Measurements from ENCODE around the gene FKBP2. TPM values are rescaled to one million over a fixed set of nuclear protein-coding genes. Genes with fewer than 3 reads are reported as not detected.

Gene FKBP2
- total and polyA plus RNA-seq, 2 of the 13 experiments (the other 11 are each of a cell fraction or from before 2014, with no cell fraction given), result 30.1 to 53.3 TPM

DNA sequence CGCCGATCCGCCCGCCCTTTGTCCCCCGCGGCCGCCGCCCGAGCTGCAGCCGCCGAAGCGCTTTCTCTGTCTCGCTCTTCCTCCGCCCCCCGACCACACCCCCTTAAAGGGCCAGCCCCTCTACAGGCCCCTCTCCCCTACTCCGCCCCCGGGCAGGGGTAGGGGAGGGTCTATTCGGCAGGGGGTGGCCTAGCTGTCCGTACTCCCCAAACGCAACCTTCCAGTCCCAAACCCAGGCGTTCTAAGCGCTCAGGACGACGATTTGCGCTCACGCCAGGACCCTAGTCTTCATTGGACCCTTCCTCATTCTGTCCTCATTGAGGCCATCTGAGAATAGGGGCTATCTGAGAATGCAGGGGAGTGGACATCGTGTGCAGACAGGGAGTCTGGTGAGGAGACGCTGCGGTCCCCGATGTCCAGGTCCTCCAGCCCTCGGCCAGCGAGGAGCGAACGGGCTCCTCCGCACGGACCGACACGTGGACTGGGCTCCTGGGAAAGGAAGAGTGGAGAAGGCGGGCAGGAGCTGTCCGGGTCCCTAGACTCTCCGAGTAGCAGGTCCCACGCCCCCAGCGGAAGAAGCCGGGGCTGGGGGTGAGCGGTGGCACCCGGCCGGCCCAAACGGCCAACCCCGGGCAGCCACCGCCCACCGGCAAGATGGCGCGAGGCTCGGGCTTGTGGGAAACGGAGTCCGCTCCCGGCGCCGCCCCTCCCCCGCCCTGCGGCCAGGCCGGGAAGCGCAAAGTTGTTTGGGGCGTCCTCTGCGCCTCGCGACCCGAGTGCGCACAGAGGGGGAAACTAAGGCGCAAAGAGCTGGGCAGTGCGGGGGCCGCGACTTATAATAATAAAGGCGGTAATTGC is 6.2 kb downstream of the FKBP2 start, which contains the start of gene PPP1R14B (continued):
- TF ChIP-seq, protein P1, sequence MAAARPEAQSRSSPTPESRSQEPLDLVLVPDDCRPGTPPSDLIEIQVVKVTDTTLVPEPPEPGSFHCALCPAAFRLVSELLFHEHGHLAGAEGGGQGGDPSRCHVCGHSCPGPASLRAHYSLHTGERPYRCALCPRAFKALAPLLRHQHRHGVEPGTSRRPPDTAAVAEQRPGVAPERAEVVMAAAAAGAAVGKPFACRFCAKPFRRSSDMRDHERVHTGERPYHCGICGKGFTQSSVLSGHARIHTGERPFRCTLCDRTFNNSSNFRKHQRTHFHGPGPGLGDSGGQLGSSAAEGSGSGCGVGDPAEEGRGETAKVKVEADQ (CRISPR knock-in tag; IDR thresholded peaks at IDR 0.05; ENCODE audit: borderline replicate concordance), result no peak
- peak; percentile 40; the same call in 1 of the 2 replicates for TF ChIP-seq NR2C2 (CRISPR knock-in tag; IDR thresholded peaks at IDR 0.05; ENCODE audit: borderline replicate concordance)
- TF ChIP-seq RAD51 (IDR thresholded peaks at IDR 0.05; ENCODE audit: borderline replicate concordance), result no peak
- no peak for TF ChIP-seq DPF2 (CRISPR knock-in tag; IDR thresholded peaks at IDR 0.05; ENCODE audit: borderline replicate concordance, low read depth)
- TF ChIP-seq, protein P2, sequence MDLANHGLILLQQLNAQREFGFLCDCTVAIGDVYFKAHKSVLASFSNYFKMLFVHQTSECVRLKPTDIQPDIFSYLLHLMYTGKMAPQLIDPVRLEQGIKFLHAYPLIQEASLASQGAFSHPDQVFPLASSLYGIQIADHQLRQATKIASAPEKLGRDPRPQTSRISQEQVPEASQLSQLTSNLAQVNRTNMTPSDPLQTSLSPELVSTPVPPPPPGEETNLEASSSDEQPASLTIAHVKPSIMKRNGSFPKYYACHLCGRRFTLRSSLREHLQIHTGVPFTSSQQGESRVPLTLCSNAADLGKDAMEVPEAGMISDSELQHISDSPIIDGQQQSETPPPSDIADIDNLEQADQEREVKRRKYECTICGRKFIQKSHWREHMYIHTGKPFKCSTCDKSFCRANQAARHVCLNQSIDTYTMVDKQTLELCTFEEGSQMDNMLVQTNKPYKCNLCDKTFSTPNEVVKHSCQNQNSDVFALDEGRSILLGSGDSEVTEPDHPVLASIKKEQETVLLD (CRISPR knock-in tag; IDR thresholded peaks at IDR 0.05; ENCODE audit: low read depth), result peak; percentile 33; the same call in 1 of the 2 replicates
- TF ChIP-seq, protein P3, sequence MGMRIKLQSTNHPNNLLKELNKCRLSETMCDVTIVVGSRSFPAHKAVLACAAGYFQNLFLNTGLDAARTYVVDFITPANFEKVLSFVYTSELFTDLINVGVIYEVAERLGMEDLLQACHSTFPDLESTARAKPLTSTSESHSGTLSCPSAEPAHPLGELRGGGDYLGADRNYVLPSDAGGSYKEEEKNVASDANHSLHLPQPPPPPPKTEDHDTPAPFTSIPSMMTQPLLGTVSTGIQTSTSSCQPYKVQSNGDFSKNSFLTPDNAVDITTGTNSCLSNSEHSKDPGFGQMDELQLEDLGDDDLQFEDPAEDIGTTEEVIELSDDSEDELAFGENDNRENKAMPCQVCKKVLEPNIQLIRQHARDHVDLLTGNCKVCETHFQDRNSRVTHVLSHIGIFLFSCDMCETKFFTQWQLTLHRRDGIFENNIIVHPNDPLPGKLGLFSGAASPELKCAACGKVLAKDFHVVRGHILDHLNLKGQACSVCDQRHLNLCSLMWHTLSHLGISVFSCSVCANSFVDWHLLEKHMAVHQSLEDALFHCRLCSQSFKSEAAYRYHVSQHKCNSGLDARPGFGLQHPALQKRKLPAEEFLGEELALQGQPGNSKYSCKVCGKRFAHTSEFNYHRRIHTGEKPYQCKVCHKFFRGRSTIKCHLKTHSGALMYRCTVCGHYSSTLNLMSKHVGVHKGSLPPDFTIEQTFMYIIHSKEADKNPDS (CRISPR knock-in tag; IDR thresholded peaks at IDR 0.05), result no peak; the same call in 1 of the 2 replicates
- peak; percentile 72 for TF ChIP-seq HOXA3 (CRISPR knock-in tag; IDR thresholded peaks at IDR 0.05)
- TF ChIP-seq SP140L (CRISPR knock-in tag; IDR thresholded peaks at IDR 0.05; ENCODE audit: borderline replicate concordance), result no peak
- peak; percentile 57; the same call in 1 of the 2 replicates for TF ChIP-seq NFYC (CRISPR knock-in tag; IDR thresholded peaks at IDR 0.05)
- no peak for TF ChIP-seq ZNF816 (CRISPR knock-in tag; IDR thresholded peaks at IDR 0.05; ENCODE audit: borderline replicate concordance)
- TF ChIP-seq EHMT2 (IDR thresholded peaks at IDR 0.05; ENCODE audit: borderline replicate concordance, low read depth, low read length), result no peak
- no peak for TF ChIP-seq REL (CRISPR knock-in tag; conservative IDR thresholded peaks at IDR 0.05)
- no peak for TF ChIP-seq ZC3H13 (CRISPR knock-in tag; IDR thresholded peaks at IDR 0.05)
- 0 out of 2 replicates have a peak, but pooled peaks have one; percentile 13 for TF ChIP-seq ZNF550 (CRISPR knock-in tag; IDR thresholded peaks at IDR 0.05; ENCODE audit: borderline replicate concordance)
- TF ChIP-seq ZKSCAN5 (CRISPR knock-in tag; IDR thresholded peaks at IDR 0.05), result no peak

All from HepG2 (cell line).